ENCODE results near the gene UBAP1. TPM values are rescaled to one million over a fixed set of nuclear protein-coding genes. Genes with fewer than 3 reads are reported as not detected.

Gene UBAP1
- total RNA-seq, 4 donors from 2014 or later = 31.6 to 52.2 (median 42.3) TPM

- TF ChIP-seq CTCF (IDR thresholded peaks at IDR 0.05; ENCODE audit: low read depth) = no peak
These were observed 100.6 kb downstream of the UBAP1 start for GRCh38 chr9:34279411-34279810.

- no peak for TF ChIP-seq CTCF (IDR thresholded peaks at IDR 0.05; ENCODE audit: low read depth)
These were observed 103.3 kb downstream of the UBAP1 start for GRCh38 chr9:34282096-34282495.

- no peak for TF ChIP-seq CTCF (IDR thresholded peaks at IDR 0.05; ENCODE audit: low read depth)
These were observed 110.3 kb downstream of the UBAP1 start for GRCh38 chr9:34289159-34289558.

GRCh38 chr9:34291023-34291422, 112.2 kb downstream of the UBAP1 start:
- TF ChIP-seq CTCF (IDR thresholded peaks at IDR 0.05; ENCODE audit: low read depth) = no peak

- TF ChIP-seq CTCF (IDR thresholded peaks at IDR 0.05; ENCODE audit: low read depth) = no peak
These were observed 112.6 kb downstream of the UBAP1 start for GRCh38 chr9:34291423-34291822.

- no peak for TF ChIP-seq CTCF (IDR thresholded peaks at IDR 0.05; ENCODE audit: low read depth)
These were observed 113.7 kb downstream of the UBAP1 start for GRCh38 chr9:34292552-34292951.

Small RNA genes within 50 kb of the gene (small RNA-seq; reads per million reads assigned to genes)
- gene AL353662.3 (not detected), gene RNA5SP282 (not detected), gene RNU2-50P (not detected)

Other genes with a start within 250 kb of the UBAP1 start
- gene UBAP2, start 130.2 kb upstream of the UBAP1 start, total RNA-seq = 10 to 100 TPM; 20.5 to 29.6 (median 22.7) TPM
- gene DCAF12, start 52.3 kb upstream of the UBAP1 start, total RNA-seq = 10 to 100 TPM; 24.1 to 33.5 (median 31.0) TPM
- gene KIF24, start 150.2 kb downstream of the UBAP1 start, total RNA-seq = 1 to 10 TPM in 1 of 4 donors, under 1 TPM in 3; 0.57 to 1.4 (median 0.77) TPM
- 10 to 100 TPM; 13.0 to 29.2 (median 21.6) TPM for gene NUDT2, start 150.5 kb downstream of the UBAP1 start, total RNA-seq
- gene MYORG, start 197.9 kb downstream of the UBAP1 start, total RNA-seq = 10 to 100 TPM in 3 of 4 donors, 1 to 10 TPM in 1; 3.7 to 15.7 (median 12.9) TPM

Measured in subcutaneous adipose tissue (tissue), 4 donors.